Ascending aorta (tissue), 2 donors: ENCODE data around the gene SPTBN5. TPM values are rescaled to one million over a fixed set of nuclear protein-coding genes. Genes with fewer than 3 reads are reported as not detected.

Experiments used
- DNase-seq, 2 donors: peaks; one replicate each; pipeline ENCODE4 v3.0.0-alpha.2; 2019; ENCODE audit warnings: low spot score in 2 of 2
- H3K27ac ChIP-seq, 2 donors: fragments of 200-600 bp; sonication (generic); one replicate each; pipeline ENCODE4 v1.5.1; 2016 to 2017; ENCODE audit warnings: mild to moderate bottlenecking in 1 of 2
- H3K27me3 ChIP-seq: fragments of 200-600 bp; sonication (generic); one replicate; pipeline ENCODE4 v1.5.1; 2017
- H3K36me3 ChIP-seq, 2 donors: fragments of 200-600 bp; sonication (generic); one replicate each; pipeline ENCODE4 v1.5.1; 2016
- H3K4me1 ChIP-seq, 2 donors: fragments of 200-600 bp; sonication (generic); one replicate each; pipeline ENCODE4 v1.5.1; 2016 to 2017; ENCODE audit warnings: mild to moderate bottlenecking in 1 of 2
- H3K4me3 ChIP-seq, 2 donors: fragments of 200-600 bp; sonication (generic); one replicate each; pipeline ENCODE4 v1.5.1; 2016 to 2017; ENCODE audit warnings: mild to moderate bottlenecking in 1 of 2
- H3K9me3 ChIP-seq, 2 donors: fragments of 200-600 bp; sonication (generic); one replicate each; pipeline ENCODE4 v1.5.1; 2016
- intact Hi-C: fragments of 100-400 bp; cut with DNase I; formaldehyde crosslinking; loops from one replicate; pipeline ENCODE4 v1.15.1; 2023
- total RNA-seq: library from RNA; depleted of rRNA; stranded (reverse); fragments of >200 nt; gene quantifications from one replicate; pipeline ENCODE4 v1.1.0, GENCODE V29; 2016
- TF ChIP-seq, protein P1 (sequence below), 3 experiments: fragments of 200-600 bp in 2 of 3; fragments of 450-650 bp in 1 of 3; sonication (generic) in 2 of 3; IDR thresholded peaks; one replicate each; pipeline ENCODE4 v1.5.1; 2016 to 2019; ENCODE audit warnings: antibody characterized with exemption in 3 of 3, mild to moderate bottlenecking in 1 of 3, moderate library complexity in 1 of 3

SPTBN5 gene
- total RNA-seq, 1 donor from 2014 or later = 1.5 TPM

DNA sequence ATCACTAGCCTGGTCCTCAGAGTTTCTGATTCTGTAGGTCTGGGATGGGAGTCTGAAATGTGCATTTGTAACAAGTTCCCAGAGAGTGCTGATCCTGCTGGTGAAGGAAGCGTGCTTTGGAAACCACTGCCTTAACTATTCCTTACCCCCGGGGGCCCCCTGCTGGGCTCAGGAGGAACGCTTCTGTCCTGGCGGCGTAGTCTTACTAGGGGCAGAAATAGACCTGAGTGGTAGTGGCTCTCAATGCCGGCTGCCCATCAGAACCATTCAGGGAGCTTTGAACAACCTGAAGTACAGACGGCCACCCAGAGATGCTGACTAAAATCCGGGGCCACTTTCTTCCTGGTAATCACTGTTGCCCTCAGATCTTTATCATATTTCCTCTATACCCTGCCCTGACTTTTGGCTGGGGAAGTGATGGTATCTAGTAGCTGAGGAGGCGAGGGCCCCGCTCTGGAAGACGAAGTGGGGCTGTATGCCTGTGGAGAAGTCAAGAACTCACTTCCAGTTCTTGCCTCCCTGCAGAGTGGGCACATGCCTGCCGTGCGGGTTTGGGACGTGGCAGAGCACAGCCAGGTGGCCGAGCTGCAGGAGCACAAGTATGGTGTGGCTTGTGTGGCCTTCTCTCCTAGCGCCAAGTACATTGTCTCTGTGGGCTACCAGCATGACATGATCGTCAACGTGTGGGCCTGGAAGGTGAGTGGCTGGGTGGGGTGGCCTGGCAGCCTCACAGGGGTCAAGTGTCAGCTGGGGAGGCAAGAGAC, 82.2 kb downstream of the SPTBN5 start:
- H3K27ac ChIP-seq = no peak overlapping the region
- TF ChIP-seq, protein P1, sequence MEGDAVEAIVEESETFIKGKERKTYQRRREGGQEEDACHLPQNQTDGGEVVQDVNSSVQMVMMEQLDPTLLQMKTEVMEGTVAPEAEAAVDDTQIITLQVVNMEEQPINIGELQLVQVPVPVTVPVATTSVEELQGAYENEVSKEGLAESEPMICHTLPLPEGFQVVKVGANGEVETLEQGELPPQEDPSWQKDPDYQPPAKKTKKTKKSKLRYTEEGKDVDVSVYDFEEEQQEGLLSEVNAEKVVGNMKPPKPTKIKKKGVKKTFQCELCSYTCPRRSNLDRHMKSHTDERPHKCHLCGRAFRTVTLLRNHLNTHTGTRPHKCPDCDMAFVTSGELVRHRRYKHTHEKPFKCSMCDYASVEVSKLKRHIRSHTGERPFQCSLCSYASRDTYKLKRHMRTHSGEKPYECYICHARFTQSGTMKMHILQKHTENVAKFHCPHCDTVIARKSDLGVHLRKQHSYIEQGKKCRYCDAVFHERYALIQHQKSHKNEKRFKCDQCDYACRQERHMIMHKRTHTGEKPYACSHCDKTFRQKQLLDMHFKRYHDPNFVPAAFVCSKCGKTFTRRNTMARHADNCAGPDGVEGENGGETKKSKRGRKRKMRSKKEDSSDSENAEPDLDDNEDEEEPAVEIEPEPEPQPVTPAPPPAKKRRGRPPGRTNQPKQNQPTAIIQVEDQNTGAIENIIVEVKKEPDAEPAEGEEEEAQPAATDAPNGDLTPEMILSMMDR (IDR thresholded peaks at IDR 0.05) = peak; percentile 85 to 88 (median 86)
- no peaks in the 10 kb centered on the region for H3K9me3 ChIP-seq
- H3K27me3 ChIP-seq = no peaks in the 10 kb centered on the region
- H3K4me1 ChIP-seq = no peaks in the 10 kb centered on the region
- intact Hi-C loops = loop anchor here (1.0 to 2.0 kb wide), 2 partner anchors 37 to 209 kb away; partner anchors contain the start of gene MAPKBP1
- peak in 1 of 2 donors; percentile 89 for DNase-seq
- peaks cover 17 to 45% of the 10 kb centered on the region in 2 donors for H3K36me3 ChIP-seq
- no peak overlapping the region for H3K4me3 ChIP-seq

DNA sequence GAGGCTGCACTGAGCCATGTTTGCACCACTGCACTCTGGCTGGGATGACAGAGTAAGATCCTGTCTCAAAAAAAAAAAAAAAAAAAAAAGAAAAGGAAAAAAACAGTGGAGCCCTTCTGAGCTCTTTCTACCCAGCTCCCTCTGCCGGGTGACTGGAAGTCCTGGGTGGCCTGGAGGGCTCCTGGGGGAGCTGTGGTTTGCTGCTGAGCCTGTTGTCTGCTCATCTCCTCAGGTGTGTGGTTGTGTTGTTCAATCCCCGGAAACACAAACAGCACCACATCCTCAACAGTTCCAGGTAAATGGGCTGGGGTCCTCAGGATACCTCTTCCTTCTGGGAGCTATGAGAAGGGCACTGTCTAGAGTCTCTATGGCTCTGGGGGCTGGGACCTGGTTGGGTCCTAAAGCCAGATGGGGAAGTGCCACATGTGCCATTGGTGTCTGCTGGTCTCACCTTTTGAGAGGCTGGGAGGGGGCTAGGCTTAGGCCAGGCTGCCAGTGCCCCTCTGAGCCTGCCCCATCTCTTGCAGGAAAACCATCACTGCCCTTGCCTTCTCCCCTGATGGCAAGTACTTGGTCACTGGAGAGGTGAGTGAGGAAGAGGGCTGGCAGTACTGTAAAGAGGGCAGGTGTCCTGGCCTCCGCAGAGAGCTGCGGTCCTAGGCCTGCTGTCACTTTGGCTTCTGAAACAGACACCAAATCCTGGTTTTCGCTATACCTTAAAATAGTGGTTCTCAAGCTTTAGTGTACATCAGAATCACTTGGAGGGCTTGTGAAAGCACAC, 83.0 kb downstream of the SPTBN5 start:
- intact Hi-C loops = loop anchor here (1.0 to 2.0 kb wide), 2 partner anchors 37 to 208 kb away; partner anchors contain the start of gene MAPKBP1

DNA sequence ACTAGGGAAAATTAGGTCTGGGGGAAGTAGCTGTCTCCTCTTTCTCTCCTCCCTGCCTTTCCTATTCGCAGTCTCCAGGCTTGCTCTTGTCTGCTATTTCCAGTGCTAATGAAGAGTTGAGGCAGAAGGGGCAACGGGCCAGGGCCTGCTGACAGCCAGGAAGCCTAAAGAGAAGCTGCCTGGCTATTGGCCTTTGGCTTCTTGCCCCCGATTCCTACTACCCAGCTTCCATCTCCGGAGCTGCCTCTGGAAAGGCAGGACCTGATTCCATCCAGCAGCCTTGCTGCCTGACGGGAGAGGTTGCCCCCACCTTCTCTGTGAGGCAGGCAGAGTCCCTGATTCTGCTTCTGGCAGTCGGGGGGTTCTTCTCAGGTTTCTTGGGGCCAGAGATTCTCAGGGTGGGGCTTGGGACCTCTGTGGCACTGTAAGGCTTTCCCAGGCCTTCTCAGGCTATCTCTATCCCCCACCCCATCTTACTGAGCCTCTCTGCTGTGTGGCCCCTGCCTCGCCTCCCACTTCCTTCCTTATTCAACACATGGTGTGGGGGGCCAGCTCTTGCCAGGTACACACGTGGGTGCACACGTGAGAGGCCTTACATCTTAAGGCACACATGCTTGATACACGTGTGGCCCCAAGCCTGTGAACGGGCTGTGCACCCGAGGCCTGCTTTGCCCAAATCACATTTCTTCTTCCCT, 84.2 kb downstream of the SPTBN5 start:
- H3K27me3 ChIP-seq = no peaks in the 10 kb centered on the region
- H3K36me3 ChIP-seq = peaks cover 6 to 26% of the 10 kb centered on the region in 2 donors
- TF ChIP-seq, protein P1 (IDR thresholded peaks at IDR 0.05) = no peak
- intact Hi-C loops = loop anchor here (2.0 kb wide), 1 partner anchor 207 kb away; no protein-coding TSS in a partner anchor
- no peak overlapping the region for H3K27ac ChIP-seq
- H3K4me1 ChIP-seq = peaks cover 0 to 9% of the 10 kb centered on the region in 2 donors
- H3K4me3 ChIP-seq = no peak overlapping the region
- H3K9me3 ChIP-seq = no peaks in the 10 kb centered on the region
- DNase-seq = no peak

More for the DNA sequence above, 83.0 kb downstream of the SPTBN5 start:
- Histone ChIP-seq H3K27ac (no peak overlapping the region), H3K27me3 (no peaks in the 10 kb centered on the region), H3K4me1 (no peaks in the 10 kb centered on the region), H3K36me3 (peaks cover 12 to 38% of the 10 kb centered on the region in 2 donors), H3K9me3 (no peaks in the 10 kb centered on the region), H3K4me3 (no peak overlapping the region)
- TF ChIP-seq, protein P1 (IDR thresholded peaks at IDR 0.05) = no peak
- DNase-seq = no peak

DNA sequence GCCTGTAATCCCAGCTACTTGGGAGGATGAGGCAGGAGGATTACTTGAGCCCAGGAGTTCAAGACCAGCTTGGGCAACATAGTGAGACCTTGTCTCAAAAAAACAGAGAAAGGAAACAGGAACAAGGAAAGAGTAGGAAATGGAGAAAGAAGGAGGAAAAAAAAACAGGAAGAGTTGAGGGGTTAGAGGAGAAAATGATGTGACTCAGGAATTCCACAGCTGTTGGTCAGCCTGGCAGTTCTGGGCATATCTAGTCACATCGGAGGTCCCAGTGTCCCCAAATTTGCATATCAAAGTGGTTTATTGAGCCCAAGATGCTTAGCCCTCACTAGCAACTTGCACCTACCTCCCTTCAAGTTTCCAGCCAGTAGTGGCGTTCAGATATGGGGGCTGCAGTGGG, 84.7 kb downstream of the SPTBN5 start:
- TF ChIP-seq, protein P1 (IDR thresholded peaks at IDR 0.05) = no peak
- Histone ChIP-seq H3K27ac (no peak overlapping the region), H3K27me3 (no peaks in the 10 kb centered on the region), H3K4me3 (no peak overlapping the region), H3K36me3 (peaks cover 6 to 21% of the 10 kb centered on the region in 2 donors), H3K4me1 (peaks cover 0 to 12% of the 10 kb centered on the region in 2 donors), H3K9me3 (no peaks in the 10 kb centered on the region)
- intact Hi-C loops = no loop called here
- DNase-seq = no peak
